Ovary (tissue), 3 donors: Measurements from ENCODE around the gene GEMIN8.

ENCODE experiments used
- CTCF ChIP-seq, 3 donors: fragments of 450-650 bp in 2 of 3; fragments of 200-600 bp in 1 of 3; IDR thresholded peaks; one replicate each; pipeline versions ENCODE4 v1.5.1 to v1.8.0; 2016 to 2022; ENCODE audit warnings: antibody characterized with exemption in 3 of 3, mild to moderate bottlenecking in 1 of 3
- POLR2A ChIP-seq: fragments of 450-650 bp; IDR thresholded peaks from one replicate; pipeline ENCODE4 v1.6.1; 2017; ENCODE audit warnings: antibody characterized with exemption, mild to moderate bottlenecking, moderate library complexity
- donor health status: DM: no; HTN: no; CAD: no.

- TF ChIP-seq CTCF (IDR thresholded peaks at IDR 0.05) (no peak), POLR2A (no peak)
Measured at GRCh38 chrX:14043209-14043608, 13.5 kb upstream of the GEMIN8 start.
